Esophagus (tissue), 2 donors: ENCODE results near the gene RBL2. TPM values are rescaled to one million over a fixed set of nuclear protein-coding genes. Genes with fewer than 3 reads are reported as not detected.
"Not testable (repeated sequence)": the region's sequence is repeated elsewhere in the genome, so short reads cannot be mapped to it uniquely, and the experiment has no call there.

Experiments used
- H3K27ac ChIP-seq, 2 donors: one replicate each; pipeline ENCODE4 v1.5.1; 2013; ENCODE audit warnings: low read depth in 2 of 2, mild to moderate bottlenecking in 2 of 2, inconsistent platforms in 1 of 2, low read length in 1 of 2, moderate library complexity in 1 of 2
- H3K27me3 ChIP-seq, 2 donors: one replicate each; pipeline ENCODE4 v1.6.1; 2013; ENCODE audit warnings: low read length in 2 of 2, control low read depth in 1 of 2, mild to moderate bottlenecking in 1 of 2; ENCODE audit not compliant: insufficient read depth in 2 of 2, control insufficient read depth in 1 of 2
- H3K36me3 ChIP-seq, 2 donors: one replicate each; pipeline ENCODE4 v1.6.1; 2013; ENCODE audit warnings: low read length in 1 of 2; ENCODE audit not compliant: control insufficient read depth in 2 of 2, insufficient read depth in 2 of 2
- H3K4me1 ChIP-seq, 2 donors: one replicate each; pipeline ENCODE4 v1.6.1; 2013; ENCODE audit warnings: low read length in 1 of 2; ENCODE audit not compliant: control insufficient read depth in 2 of 2, insufficient read depth in 2 of 2
- H3K4me3 ChIP-seq, 2 donors: one replicate each; pipeline ENCODE4 v1.5.1; 2013; ENCODE audit warnings: low read length in 2 of 2, mild to moderate bottlenecking in 2 of 2, low read depth in 1 of 2, moderate library complexity in 1 of 2
- H3K9me3 ChIP-seq, 2 donors: one replicate each; pipeline ENCODE4 v1.6.1; 2013; ENCODE audit warnings: mild to moderate bottlenecking in 2 of 2, low read depth in 1 of 2, low read length in 1 of 2, moderate library complexity in 1 of 2; ENCODE audit not compliant: control insufficient read depth in 2 of 2, insufficient read depth in 1 of 2
- WGBS, 2 donors: extraction: QIAGEN DNeasy Blood & Tissue Kit; methylation state at CpG; one replicate each; pipeline ENCODE4 v1.1.7; 2013; 5-methylcytosine and 5-hydroxymethylcytosine counted together
- polyA plus RNA-seq, 2 donors: library from polyadenylated mRNA; stranded (reverse); fragments of 200-250 nt; gene quantifications; one replicate each; pipeline ENCODE4 v1.2.3, GENCODE V29; 2013
- donor health status: healthy with polysubstance abuse.
- donor health status: Bipolar disorder and iron deficiency.

RBL2 gene, protein sequence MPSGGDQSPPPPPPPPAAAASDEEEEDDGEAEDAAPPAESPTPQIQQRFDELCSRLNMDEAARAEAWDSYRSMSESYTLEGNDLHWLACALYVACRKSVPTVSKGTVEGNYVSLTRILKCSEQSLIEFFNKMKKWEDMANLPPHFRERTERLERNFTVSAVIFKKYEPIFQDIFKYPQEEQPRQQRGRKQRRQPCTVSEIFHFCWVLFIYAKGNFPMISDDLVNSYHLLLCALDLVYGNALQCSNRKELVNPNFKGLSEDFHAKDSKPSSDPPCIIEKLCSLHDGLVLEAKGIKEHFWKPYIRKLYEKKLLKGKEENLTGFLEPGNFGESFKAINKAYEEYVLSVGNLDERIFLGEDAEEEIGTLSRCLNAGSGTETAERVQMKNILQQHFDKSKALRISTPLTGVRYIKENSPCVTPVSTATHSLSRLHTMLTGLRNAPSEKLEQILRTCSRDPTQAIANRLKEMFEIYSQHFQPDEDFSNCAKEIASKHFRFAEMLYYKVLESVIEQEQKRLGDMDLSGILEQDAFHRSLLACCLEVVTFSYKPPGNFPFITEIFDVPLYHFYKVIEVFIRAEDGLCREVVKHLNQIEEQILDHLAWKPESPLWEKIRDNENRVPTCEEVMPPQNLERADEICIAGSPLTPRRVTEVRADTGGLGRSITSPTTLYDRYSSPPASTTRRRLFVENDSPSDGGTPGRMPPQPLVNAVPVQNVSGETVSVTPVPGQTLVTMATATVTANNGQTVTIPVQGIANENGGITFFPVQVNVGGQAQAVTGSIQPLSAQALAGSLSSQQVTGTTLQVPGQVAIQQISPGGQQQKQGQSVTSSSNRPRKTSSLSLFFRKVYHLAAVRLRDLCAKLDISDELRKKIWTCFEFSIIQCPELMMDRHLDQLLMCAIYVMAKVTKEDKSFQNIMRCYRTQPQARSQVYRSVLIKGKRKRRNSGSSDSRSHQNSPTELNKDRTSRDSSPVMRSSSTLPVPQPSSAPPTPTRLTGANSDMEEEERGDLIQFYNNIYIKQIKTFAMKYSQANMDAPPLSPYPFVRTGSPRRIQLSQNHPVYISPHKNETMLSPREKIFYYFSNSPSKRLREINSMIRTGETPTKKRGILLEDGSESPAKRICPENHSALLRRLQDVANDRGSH
- 10 to 100 TPM; 24.3 to 26.9 TPM for polyA plus RNA-seq

DNA sequence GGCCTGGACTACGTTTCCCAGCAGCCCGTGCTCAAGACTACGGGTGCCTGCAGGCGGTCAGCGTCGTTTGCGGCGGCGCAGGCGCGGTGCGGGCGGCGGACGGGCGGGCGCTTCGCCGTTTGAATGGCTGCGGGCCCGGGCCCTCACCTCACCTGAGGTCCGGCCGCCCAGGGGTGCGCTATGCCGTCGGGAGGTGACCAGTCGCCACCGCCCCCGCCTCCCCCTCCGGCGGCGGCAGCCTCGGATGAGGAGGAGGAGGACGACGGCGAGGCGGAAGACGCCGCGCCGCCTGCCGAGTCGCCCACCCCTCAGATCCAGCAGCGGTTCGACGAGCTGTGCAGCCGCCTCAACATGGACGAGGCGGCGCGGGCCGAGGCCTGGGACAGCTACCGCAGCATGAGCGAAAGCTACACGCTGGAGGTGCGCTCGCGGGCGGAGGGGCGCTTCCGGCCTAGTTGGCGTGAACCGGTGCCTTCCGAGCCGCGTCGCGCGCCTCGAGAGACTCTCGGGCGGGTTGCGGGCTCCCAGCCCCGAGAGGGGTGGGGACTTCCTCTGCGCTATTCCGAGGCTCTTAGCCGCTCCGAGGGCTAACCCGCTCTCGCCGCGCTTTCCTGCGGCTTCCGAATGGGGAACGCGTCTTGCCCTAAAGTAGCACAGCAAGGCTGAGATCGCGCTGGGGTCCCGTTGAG lies at the start of gene RBL2:
TSS of gene RBL2 (plus strand) at position 95 of the 689 bp plus-strand sequence. CDS start at position 181, 86 bp downstream.
- no peaks in the 10 kb centered on the region for H3K36me3 ChIP-seq
- no peaks in the 10 kb centered on the region for H3K4me1 ChIP-seq
- H3K4me3 ChIP-seq: peak within 1 kb of the TSS; percentile 82 to 100
- 0% methylated on average over 57 to 89 of the region's 89 CpGs for WGBS, 2 donors
- H3K9me3 ChIP-seq: no peaks in the 10 kb centered on the region
- H3K27ac ChIP-seq: peak within 1 kb of the TSS; percentile 93 to 98
- H3K27me3 ChIP-seq: no peaks in the 10 kb centered on the region

DNA sequence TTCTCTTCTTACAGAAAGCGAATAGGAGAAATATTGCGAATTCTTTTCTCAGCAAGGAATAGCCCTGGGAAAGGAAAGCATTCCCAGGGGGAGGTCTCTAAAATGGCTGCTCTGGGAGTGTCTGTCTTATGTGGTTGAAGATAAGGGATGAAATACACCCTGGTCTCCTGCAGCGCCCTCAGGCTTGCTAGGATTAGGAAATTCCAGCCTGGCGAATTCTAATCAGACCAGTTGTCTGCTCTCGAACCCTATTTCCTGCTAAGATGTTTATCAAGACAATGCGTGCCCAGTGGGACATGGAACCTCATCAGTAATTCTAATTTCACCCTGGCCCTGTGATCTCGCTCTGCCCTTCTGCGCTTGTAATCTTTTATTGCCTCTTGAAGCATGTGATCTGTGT lies 49.7 kb upstream of the RBL2 start:
- H3K4me3 ChIP-seq, H3K27me3 ChIP-seq, H3K4me1 ChIP-seq, H3K9me3 ChIP-seq, H3K27ac ChIP-seq, H3K36me3 ChIP-seq: not testable (repeated sequence)
- 85 to 96% methylated on average over 8 of the region's 8 CpGs for WGBS, 2 donors

DNA sequence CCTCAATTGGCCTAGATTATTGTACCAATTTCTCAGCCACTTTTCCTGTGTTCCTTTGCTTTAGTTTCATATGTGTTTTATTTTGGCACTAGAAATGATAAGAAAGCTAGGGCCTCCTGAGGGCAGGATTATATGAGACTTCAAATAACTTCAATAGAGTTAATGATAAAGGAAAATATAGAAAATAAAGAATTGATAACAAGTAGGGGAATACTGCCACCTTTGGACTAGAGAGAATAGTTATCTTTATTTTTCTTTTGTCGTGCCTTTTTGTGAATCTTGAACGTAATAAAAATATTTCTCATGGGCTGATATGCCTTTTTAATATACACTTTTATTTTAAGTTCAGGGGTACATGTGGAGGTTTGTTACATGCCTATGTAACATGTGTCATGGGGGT lies 29.3 kb upstream of the RBL2 start:
- 39 to 43% methylated on average over 2 of the region's 2 CpGs for WGBS, 2 donors
- no peaks in the 10 kb centered on the region for H3K27me3 ChIP-seq
- H3K4me3 ChIP-seq: no peak overlapping the region
- H3K36me3 ChIP-seq: no peaks in the 10 kb centered on the region
- no peaks in the 10 kb centered on the region for H3K4me1 ChIP-seq
- no peaks in the 10 kb centered on the region for H3K9me3 ChIP-seq
- no peak overlapping the region for H3K27ac ChIP-seq

DNA sequence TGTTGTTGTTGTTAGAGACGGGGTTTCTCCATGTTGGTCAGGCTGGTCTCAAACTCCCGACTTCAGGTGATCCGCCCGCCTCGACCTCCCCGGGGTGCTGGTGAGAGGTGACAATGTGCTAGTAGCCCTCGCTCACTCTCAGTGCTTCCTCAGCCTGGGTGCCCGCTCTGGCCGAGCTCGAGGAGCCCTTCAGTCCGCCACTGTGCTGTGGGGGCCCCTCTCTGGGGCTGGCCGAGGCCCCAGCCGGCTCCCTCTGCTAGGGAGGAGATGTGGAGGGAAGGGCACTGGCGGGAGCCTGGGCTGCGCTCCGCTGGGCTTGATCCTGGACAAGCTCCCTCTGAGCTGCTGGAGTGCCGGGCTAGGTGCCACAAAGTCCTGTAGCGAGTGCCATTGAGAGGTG lies 21.7 kb upstream of the RBL2 start:
- peaks cover 0 to 2% of the 10 kb centered on the region in 2 donors for H3K4me1 ChIP-seq
- WGBS, 2 donors: 94 to 98% methylated on average over 18 of the region's 18 CpGs
- no peak overlapping the region for H3K4me3 ChIP-seq
- H3K27me3 ChIP-seq: no peaks in the 10 kb centered on the region
- H3K36me3 ChIP-seq: no peaks in the 10 kb centered on the region
- H3K9me3 ChIP-seq: peaks cover 0 to 3% of the 10 kb centered on the region in 2 donors
- no peak overlapping the region for H3K27ac ChIP-seq

DNA sequence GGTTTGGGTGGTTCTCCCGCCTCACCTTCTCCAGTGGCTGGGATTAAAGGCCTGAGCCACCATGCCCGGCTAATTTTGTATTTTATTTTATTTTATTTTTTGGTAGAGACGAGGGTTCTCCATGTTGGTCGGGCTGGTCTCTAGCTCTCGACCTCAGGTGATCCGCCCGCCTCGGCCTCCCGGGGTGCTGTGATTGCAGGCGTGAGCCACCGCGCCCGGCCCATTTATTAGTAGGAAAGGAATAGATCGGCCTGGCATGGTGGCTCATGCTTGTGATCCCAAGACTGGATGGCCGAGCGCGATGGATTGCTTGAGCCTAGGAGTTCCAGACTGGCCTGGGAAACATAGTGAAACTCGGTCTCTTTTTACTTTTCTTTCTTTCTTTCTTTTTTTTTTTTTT lies 20.4 kb upstream of the RBL2 start:
- Histone ChIP-seq H3K4me3 (no peak overlapping the region), H3K4me1 (peaks cover 0 to 2% of the 10 kb centered on the region in 2 donors), H3K36me3 (no peaks in the 10 kb centered on the region), H3K27me3 (no peaks in the 10 kb centered on the region), H3K27ac (no peak overlapping the region), H3K9me3 (peaks cover 0 to 3% of the 10 kb centered on the region in 2 donors)
- WGBS, 2 donors: 93 to 98% methylated on average over 18 of the region's 18 CpGs

DNA sequence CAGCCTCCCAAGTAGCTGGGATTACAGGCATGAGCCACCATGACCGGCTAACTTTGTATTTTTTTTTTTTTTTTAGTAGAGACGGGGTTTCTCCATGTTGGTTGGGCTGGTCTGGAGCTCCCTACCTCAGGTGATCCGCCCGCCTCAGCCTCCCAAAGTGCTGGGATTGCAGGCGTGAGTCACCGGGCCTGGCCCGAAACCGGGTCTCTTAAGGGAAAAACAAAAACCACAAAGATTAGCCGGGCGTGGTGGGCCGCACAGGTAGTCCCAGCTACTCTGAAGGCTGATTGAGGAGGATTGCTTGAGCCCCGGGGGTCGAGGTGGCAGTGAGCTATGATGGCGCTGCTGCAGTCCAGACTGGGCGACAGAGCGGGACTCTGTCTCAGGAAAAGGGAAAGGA lies 19.9 kb upstream of the RBL2 start:
- WGBS, 2 donors: 77 to 80% methylated on average over 16 of the region's 16 CpGs
- Histone ChIP-seq H3K4me3 (no peak overlapping the region), H3K27ac (no peak overlapping the region), H3K27me3 (no peaks in the 10 kb centered on the region), H3K36me3 (no peaks in the 10 kb centered on the region), H3K4me1 (peaks cover 0 to 2% of the 10 kb centered on the region in 2 donors), H3K9me3 (peaks cover 0 to 3% of the 10 kb centered on the region in 2 donors)

DNA sequence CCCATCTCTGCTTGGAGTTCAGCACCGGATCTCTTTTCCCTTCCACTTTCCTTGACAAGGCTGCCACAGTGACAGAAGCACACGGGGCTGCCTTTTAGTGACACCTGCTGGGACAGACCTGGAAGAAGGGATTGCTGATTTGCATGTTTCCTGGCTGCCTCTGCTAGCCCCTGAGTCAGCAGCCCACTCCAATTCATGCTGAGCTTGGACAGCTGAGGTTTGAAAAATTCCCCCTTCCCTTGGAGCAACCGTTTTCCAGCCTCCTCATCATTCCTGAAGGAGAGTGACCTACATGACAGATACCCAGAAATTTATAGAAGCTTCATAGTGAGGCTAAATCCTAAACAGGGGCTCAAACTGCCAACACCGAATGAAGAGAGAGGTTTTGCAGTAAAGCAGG lies 18.8 kb upstream of the RBL2 start:
- H3K9me3 ChIP-seq: peaks cover 0 to 3% of the 10 kb centered on the region in 2 donors
- H3K4me3 ChIP-seq: no peak overlapping the region
- WGBS, 2 donors: 7 to 13% methylated on average over 4 of the region's 4 CpGs
- peaks cover 0 to 5% of the 10 kb centered on the region in 2 donors for H3K4me1 ChIP-seq
- H3K36me3 ChIP-seq: no peaks in the 10 kb centered on the region
- H3K27me3 ChIP-seq: no peaks in the 10 kb centered on the region
- H3K27ac ChIP-seq: no peak overlapping the region

DNA sequence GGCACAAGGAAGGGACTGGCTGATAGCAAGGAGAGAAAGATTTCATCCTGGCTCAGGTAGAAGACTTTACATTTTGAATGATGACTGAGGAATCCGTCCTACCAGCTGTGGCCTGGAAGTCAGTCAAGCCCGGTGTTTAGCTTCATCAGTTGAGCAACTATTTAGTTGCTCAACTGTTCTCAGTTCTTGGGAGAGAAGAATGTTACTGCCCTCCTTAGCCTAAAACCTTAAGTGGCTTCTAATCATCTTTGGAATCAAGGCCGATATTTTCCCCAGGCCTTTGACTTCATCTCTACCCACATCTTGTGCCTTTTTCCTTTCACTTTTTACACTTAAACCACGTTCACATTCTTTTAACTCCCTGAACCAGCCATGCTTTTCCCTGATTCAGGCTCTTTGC lies 17.3 kb upstream of the RBL2 start:
- 68 to 77% methylated on average over 4 of the region's 4 CpGs for WGBS, 2 donors
- H3K27ac ChIP-seq: no peak overlapping the region
- H3K27me3 ChIP-seq: no peaks in the 10 kb centered on the region
- H3K4me1 ChIP-seq: peaks cover 0 to 5% of the 10 kb centered on the region in 2 donors
- peaks cover 0 to 3% of the 10 kb centered on the region in 2 donors for H3K9me3 ChIP-seq
- no peak overlapping the region for H3K4me3 ChIP-seq
- no peaks in the 10 kb centered on the region for H3K36me3 ChIP-seq

DNA sequence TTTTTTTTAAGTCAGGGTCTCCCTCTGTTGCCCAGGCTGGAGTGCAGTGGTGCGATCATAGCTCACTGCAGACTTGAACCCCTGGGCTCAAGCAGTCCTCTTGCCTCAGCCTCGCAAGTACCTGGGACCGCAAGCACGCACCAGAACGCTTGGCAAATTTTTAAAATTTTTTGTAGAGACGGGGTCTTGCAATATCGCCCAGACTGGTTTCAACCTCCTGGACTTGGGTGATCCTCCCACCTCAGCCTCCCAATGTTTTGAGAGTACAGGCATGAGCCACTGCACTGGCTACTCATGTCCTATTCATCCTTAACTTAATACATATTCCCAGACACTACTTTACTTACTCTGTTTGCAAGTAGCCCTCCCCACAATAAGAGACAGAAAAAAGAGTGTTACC lies 16.3 kb upstream of the RBL2 start:
- peaks cover 0 to 5% of the 10 kb centered on the region in 2 donors for H3K4me1 ChIP-seq
- H3K9me3 ChIP-seq: no peaks in the 10 kb centered on the region
- no peaks in the 10 kb centered on the region for H3K36me3 ChIP-seq
- no peak overlapping the region for H3K4me3 ChIP-seq
- no peaks in the 10 kb centered on the region for H3K27me3 ChIP-seq
- H3K27ac ChIP-seq: peak overlapping the region in 1 of 2 donors; percentile 21
- WGBS, 2 donors: 96 to 97% methylated on average over 7 of the region's 7 CpGs
